Measurements from ENCODE around the gene EEF2. TPM values are rescaled to one million over a fixed set of nuclear protein-coding genes. Genes with fewer than 3 reads are reported as not detected.

EEF2 gene
- total and polyA plus RNA-seq, 2 donors (not counting 3 experiments of a cell fraction or from before 2014, with no cell fraction given) = 1,496 to 2,318 TPM

DNA sequence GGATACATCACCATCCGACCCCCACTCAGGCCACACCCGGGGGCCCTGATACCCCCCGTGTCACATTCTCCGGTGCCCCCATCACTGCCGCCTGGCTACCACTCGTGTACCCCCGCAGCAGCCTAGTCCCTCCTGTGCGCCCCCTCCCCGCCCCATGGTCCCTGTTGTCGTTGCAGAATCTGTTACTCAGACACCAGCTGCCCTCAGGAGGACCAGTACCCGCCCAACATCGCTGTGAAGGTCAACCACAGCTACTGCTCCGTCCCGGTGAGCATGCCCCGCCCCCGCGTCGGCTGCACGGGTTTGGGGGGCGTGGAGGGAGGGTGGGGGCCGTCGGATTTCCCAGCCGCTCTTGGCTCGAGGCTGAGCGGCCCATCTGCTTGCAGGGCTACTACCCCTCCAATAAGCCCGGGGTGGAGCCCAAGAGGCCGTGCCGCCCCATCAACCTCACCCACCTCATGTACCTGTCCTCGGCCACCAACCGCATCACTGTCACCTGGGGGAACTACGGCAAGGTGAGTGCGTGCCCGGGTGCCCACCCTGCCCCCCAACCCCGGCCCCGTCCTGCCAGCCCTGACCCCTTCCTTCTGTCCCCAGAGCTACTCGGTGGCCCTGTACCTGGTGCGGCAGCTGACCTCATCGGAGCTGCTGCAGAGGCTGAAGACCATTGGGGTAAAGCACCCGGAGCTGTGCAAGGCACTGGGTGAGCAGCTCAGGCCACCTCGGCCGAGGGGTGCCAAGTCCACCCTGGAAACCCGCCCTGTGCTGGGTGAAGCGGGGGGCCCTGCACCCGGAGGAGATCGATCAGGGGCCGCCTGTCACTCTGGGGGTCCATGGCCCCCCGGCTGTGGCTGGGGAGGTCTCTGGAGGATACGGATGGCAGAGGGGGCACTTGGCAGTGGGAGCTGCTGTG is 43.3 kb upstream of the EEF2 start:
- TF ChIP-seq, protein P1, sequence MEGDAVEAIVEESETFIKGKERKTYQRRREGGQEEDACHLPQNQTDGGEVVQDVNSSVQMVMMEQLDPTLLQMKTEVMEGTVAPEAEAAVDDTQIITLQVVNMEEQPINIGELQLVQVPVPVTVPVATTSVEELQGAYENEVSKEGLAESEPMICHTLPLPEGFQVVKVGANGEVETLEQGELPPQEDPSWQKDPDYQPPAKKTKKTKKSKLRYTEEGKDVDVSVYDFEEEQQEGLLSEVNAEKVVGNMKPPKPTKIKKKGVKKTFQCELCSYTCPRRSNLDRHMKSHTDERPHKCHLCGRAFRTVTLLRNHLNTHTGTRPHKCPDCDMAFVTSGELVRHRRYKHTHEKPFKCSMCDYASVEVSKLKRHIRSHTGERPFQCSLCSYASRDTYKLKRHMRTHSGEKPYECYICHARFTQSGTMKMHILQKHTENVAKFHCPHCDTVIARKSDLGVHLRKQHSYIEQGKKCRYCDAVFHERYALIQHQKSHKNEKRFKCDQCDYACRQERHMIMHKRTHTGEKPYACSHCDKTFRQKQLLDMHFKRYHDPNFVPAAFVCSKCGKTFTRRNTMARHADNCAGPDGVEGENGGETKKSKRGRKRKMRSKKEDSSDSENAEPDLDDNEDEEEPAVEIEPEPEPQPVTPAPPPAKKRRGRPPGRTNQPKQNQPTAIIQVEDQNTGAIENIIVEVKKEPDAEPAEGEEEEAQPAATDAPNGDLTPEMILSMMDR (IDR thresholded peaks at IDR 0.05; ENCODE audit: extremely low read depth in 1 of 2, insufficient read depth in 1 of 2, low read depth in 1 of 2, low read length in 2 of 2) = no peak
- TF ChIP-seq FOS (IDR thresholded peaks at IDR 0.05; ENCODE audit: borderline replicate concordance, insufficient read depth, low read length) = no peak
- TF ChIP-seq POLR2AphosphoS5 (IDR thresholded peaks at IDR 0.05; ENCODE audit: insufficient read depth, low read depth, low read length) = no peak
- no peak for TF ChIP-seq MYC (IDR thresholded peaks at IDR 0.05; ENCODE audit: low read depth, low read length)
- TF ChIP-seq POLR2A (IDR thresholded peaks at IDR 0.05; ENCODE audit: low read depth, low read length) = no peak
- no peak for TF ChIP-seq MAX (IDR thresholded peaks at IDR 0.05; ENCODE audit: insufficient read depth, insufficient read length)
- no peak for TF ChIP-seq GATA2 (IDR thresholded peaks at IDR 0.05; ENCODE audit: insufficient read depth, insufficient read length, low read depth, low read length)
- TF ChIP-seq JUN (IDR thresholded peaks at IDR 0.05; ENCODE audit: borderline replicate concordance, insufficient read depth, insufficient read length, low read depth) = no peak
- no peak for TF ChIP-seq EZH2 (IDR thresholded peaks at IDR 0.05; ENCODE audit: borderline replicate concordance, low read depth, low read length, severe bottlenecking)
- no peak overlapping the region for H3K4me2 ChIP-seq (ENCODE audit: insufficient read depth, low read length)
- no peak overlapping the region for H3K27ac ChIP-seq (ENCODE audit: insufficient read depth, low read depth, low read length)
- peaks cover 5 to 36% of the 10 kb centered on the region in 2 experiments for H3K36me3 ChIP-seq (ENCODE audit: control insufficient read depth in 2 of 2, extremely low read depth in 1 of 2, insufficient read depth in 2 of 2, low read length in 2 of 2)
- FAIRE-seq (no peak), DNase-seq (ENCODE audit: low read depth, low spot score) (no peak)
- no peaks in the 10 kb centered on the region for H3K79me2 ChIP-seq (ENCODE audit: control insufficient read depth, insufficient read depth, low read length)
- H3K9ac ChIP-seq (replicated peaks; ENCODE audit: extremely low read depth, insufficient read depth, low read length) = no peak overlapping the region
- peaks cover 2% of the 10 kb centered on the region for H3K4me1 ChIP-seq (ENCODE audit: control insufficient read depth, extremely low read depth, insufficient read depth, low read length)
- no peaks in the 10 kb centered on the region for H3K9me1 ChIP-seq (replicated peaks; ENCODE audit: control insufficient read depth, extremely low read depth, insufficient read depth, low read length)
- H3K4me3 ChIP-seq (replicated peaks in 1 of 3; ENCODE audit: insufficient read depth in 1 of 3, low read depth in 1 of 3, low read length in 3 of 3) = no peak overlapping the region
- CTCF ChIA-PET = no interaction called here
- intact Hi-C loops (cut with micrococcal nuclease) (no loop called here), dilution Hi-C loops (cut with MboI; ENCODE audit: extremely low pct_ligation_motif_present, low sequenced_read_pairs) (no loop called here)
- POLR2A ChIA-PET = no interaction called here
- H3K27me3 ChIP-seq (ENCODE audit: control insufficient read depth in 2 of 2, insufficient read depth in 2 of 2, low read length in 2 of 2) = no peaks in the 10 kb centered on the region
- no peaks in the 10 kb centered on the region for H3K9me3 ChIP-seq (replicated peaks; ENCODE audit: control insufficient read depth, insufficient read depth, low read length)
- no TSS peak for BruUV-seq (replicated peaks)
- H4K20me1 ChIP-seq (replicated peaks; ENCODE audit: control insufficient read depth, extremely low read depth, insufficient read depth, low read length) = no peaks in the 10 kb centered on the region
- no peak overlapping the region for H2AFZ ChIP-seq (ENCODE audit: low read depth, low read length)
